Right lobe of liver (tissue), 4 donors: ENCODE results near the gene PADI2.

Experiments used
- CTCF ChIP-seq, 4 donors: fragments of 200-600 bp in 3 of 4; fragments of 450-650 bp in 1 of 4; IDR thresholded peaks; one replicate each; pipeline versions ENCODE4 v1.5.1 to v1.8.0; 2016 to 2022; ENCODE audit warnings: antibody characterized with exemption in 4 of 4, mild to moderate bottlenecking in 2 of 4
- POLR2A ChIP-seq: fragments of 450-650 bp; IDR thresholded peaks from one replicate; pipeline ENCODE4 v1.6.1; 2017; ENCODE audit warnings: antibody characterized with exemption, mild to moderate bottlenecking
- donor health status: DM: no; HTN: no; CAD: no.
- donor health status: DM: no; HTN: no; CAD: no.
- donor health status: DM: no; HTN: yes; CAD: no.

GRCh38 chr1:17031436-17031835, 87.8 kb downstream of the PADI2 start:
- TF ChIP-seq POLR2A, result no peak
- no peak for TF ChIP-seq CTCF (IDR thresholded peaks at IDR 0.05)
